ENCODE data around the gene CLASP1. TPM values are rescaled to one million over a fixed set of nuclear protein-coding genes. Genes with fewer than 3 reads are reported as not detected.

The CLASP1 gene
- total RNA-seq, 1 donor from 2014 or later, result 110 TPM

GRCh38 chr2:121475811-121476571 is 173.3 kb downstream of the CLASP1 start:
- Mint-ChIP-seq H3K4me1 (peaks cover 65% of the 10 kb centered on the region), H3K36me3 (peaks cover 4% of the 10 kb centered on the region), H3K4me3 (no peak overlapping the region), H3K27me3 (ENCODE audit: insufficient read depth, low read depth) (no peaks in the 10 kb centered on the region), H3K27ac (no peak overlapping the region), H3K9me3 (no peaks in the 10 kb centered on the region)
- Histone ChIP-seq H3F3A (ENCODE audit: low read depth) (peaks cover 56% of the 10 kb centered on the region), H3K9me3 (ENCODE audit: low read depth) (no peaks in the 10 kb centered on the region), H3K36me3 (no peaks in the 10 kb centered on the region), H3K27ac (peak overlapping the region; percentile 91), H3K4me1 (peaks cover 90% of the 10 kb centered on the region), H4K20me1 (ENCODE audit: low read depth) (peaks cover 87% of the 10 kb centered on the region), H2AFZ (replicated peaks) (no peak overlapping the region), H3K9ac (no peak overlapping the region), H3K79me2 (ENCODE audit: low read depth) (peaks cover 48% of the 10 kb centered on the region), H3K27me3 (no peaks in the 10 kb centered on the region), H3K4me2 (peak overlapping the region; percentile 63), H3K4me3 (peak overlapping the region; percentile 15)
- no peak for DNase-seq (ENCODE audit: low spot score)
- TF ChIP-seq EZH2 (IDR thresholded peaks at IDR 0.05), result no peak
- no peak for TF ChIP-seq EZH2phosphoT487 (IDR thresholded peaks at IDR 0.05)
- TF ChIP-seq CTCF (IDR thresholded peaks at IDR 0.05), result no peak

- Histone ChIP-seq H3K27me3 (no peaks in the 10 kb centered on the region), H3K79me2 (ENCODE audit: low read depth) (peaks cover 46% of the 10 kb centered on the region), H3K9ac (no peak overlapping the region), H3K9me3 (ENCODE audit: low read depth) (no peaks in the 10 kb centered on the region), H3K4me3 (no peak overlapping the region), H2AFZ (replicated peaks) (no peak overlapping the region), H3K36me3 (peaks cover 4% of the 10 kb centered on the region), H3K4me1 (peaks cover 73% of the 10 kb centered on the region), H3F3A (ENCODE audit: low read depth) (peaks cover 43% of the 10 kb centered on the region), H3K4me2 (no peak overlapping the region), H3K27ac (no peak overlapping the region), H4K20me1 (ENCODE audit: low read depth) (peaks cover 76% of the 10 kb centered on the region)
- no peak for TF ChIP-seq EZH2 (IDR thresholded peaks at IDR 0.05)
- TF ChIP-seq EZH2phosphoT487 (IDR thresholded peaks at IDR 0.05), result no peak
- TF ChIP-seq CTCF (IDR thresholded peaks at IDR 0.05), result no peak
- peaks cover 51% of the 10 kb centered on the region for H3K4me1 Mint-ChIP-seq
- DNase-seq (ENCODE audit: low spot score), result no peak
- peaks cover 16% of the 10 kb centered on the region for H3K36me3 Mint-ChIP-seq
- no peak overlapping the region for H3K27ac Mint-ChIP-seq
- no peak overlapping the region for H3K4me3 Mint-ChIP-seq
- no peaks in the 10 kb centered on the region for H3K27me3 Mint-ChIP-seq (ENCODE audit: insufficient read depth, low read depth)
- no peaks in the 10 kb centered on the region for H3K9me3 Mint-ChIP-seq
Observed at GRCh38 chr2:121473512-121473911, 175.8 kb downstream of the CLASP1 start.

- Mint-ChIP-seq H3K4me3 (no peak overlapping the region), H3K27ac (peak overlapping the region; percentile 19), H3K4me1 (peaks cover 51% of the 10 kb centered on the region), H3K27me3 (ENCODE audit: insufficient read depth, low read depth) (no peaks in the 10 kb centered on the region), H3K36me3 (peaks cover 26% of the 10 kb centered on the region), H3K9me3 (no peaks in the 10 kb centered on the region)
- Histone ChIP-seq H3K9me3 (ENCODE audit: low read depth) (no peaks in the 10 kb centered on the region), H3K27ac (no peak overlapping the region), H3K79me2 (ENCODE audit: low read depth) (peaks cover 43% of the 10 kb centered on the region), H2AFZ (replicated peaks) (no peak overlapping the region), H3K4me1 (peaks cover 65% of the 10 kb centered on the region), H3K9ac (no peak overlapping the region), H3K36me3 (peaks cover 8% of the 10 kb centered on the region), H3F3A (ENCODE audit: low read depth) (peaks cover 36% of the 10 kb centered on the region), H3K4me3 (no peak overlapping the region), H3K27me3 (no peaks in the 10 kb centered on the region), H3K4me2 (no peak overlapping the region), H4K20me1 (ENCODE audit: low read depth) (peaks cover 68% of the 10 kb centered on the region)
- DNase-seq (ENCODE audit: low spot score), result no peak
- TF ChIP-seq EZH2phosphoT487 (IDR thresholded peaks at IDR 0.05) (no peak), CTCF (IDR thresholded peaks at IDR 0.05) (no peak)
Observed at GRCh38 chr2:121472470-121472993, 176.7 kb downstream of the CLASP1 start.
